SK-N-SH treated with all-trans-retinoic acid at 6 μM for 48 hours (cell line): ENCODE measurements around the gene GH1.
A peak's percentile ranks its signal among the peaks of the same experiment; 100 is the strongest.

Source experiments
- ATAC-seq: fragments of 200-7000 bp; cut with Tn5 transposase; 3 replicates; pipeline ENCODE4 v1.9.1; 2020; ENCODE audit warnings: mild to moderate bottlenecking, moderate library complexity
- ARNTL ChIP-seq: fragments of 450-650 bp; formaldehyde crosslinking; IDR thresholded peaks from 2 replicates; pipeline ENCODE4 v1.5.0; 2020; ENCODE audit warnings: low read depth, mild to moderate bottlenecking, moderate library complexity, borderline replicate concordance
- CSDC2 ChIP-seq: fragments of 250-450 bp; sonication (Bioruptor Pico); IDR thresholded peaks from 2 replicates; pipeline ENCODE4 v1.5.0; 2020; ENCODE audit warnings: mild to moderate bottlenecking, moderate library complexity
- ESRRG ChIP-seq: fragments of 250-450 bp; sonication (Bioruptor Pico); IDR thresholded peaks from 2 replicates; pipeline ENCODE4 v1.6.1; 2021; ENCODE audit warnings: mild to moderate bottlenecking
- GLIS3 ChIP-seq: fragments of 250-450 bp; sonication (Bioruptor Pico); IDR thresholded peaks from 2 replicates; pipeline ENCODE4 v1.5.0; 2020; ENCODE audit warnings: mild to moderate bottlenecking, moderate library complexity
- OSR1 ChIP-seq: fragments of 250-450 bp; sonication (Bioruptor Pico); IDR thresholded peaks from 2 replicates; pipeline ENCODE4 v1.8.0; 2022; ENCODE audit warnings: moderate library complexity, mild to moderate bottlenecking, inconsistent platforms
- PATZ1 ChIP-seq: fragments of 250-450 bp; sonication (Bioruptor Pico); IDR thresholded peaks from 2 replicates; pipeline ENCODE4 v1.8.0; 2020; ENCODE audit warnings: mild to moderate bottlenecking, moderate library complexity, borderline replicate concordance
- PPARA ChIP-seq: fragments of 250-450 bp; sonication (Bioruptor Pico); IDR thresholded peaks from 2 replicates; pipeline ENCODE4 v1.5.0; 2020; ENCODE audit warnings: mild to moderate bottlenecking, borderline replicate concordance
- SNAI2 ChIP-seq: fragments of 250-450 bp; sonication (Bioruptor Pico); IDR thresholded peaks from 2 replicates; pipeline ENCODE4 v1.5.0; 2020; ENCODE audit warnings: mild to moderate bottlenecking, moderate library complexity
- TCF4 ChIP-seq: fragments of 250-450 bp; sonication (Bioruptor Pico); IDR thresholded peaks from 2 replicates; pipeline ENCODE4 v1.8.0; 2021; ENCODE audit warnings: mild to moderate bottlenecking, moderate library complexity, borderline replicate concordance
- TOX ChIP-seq: fragments of 250-450 bp; sonication (Bioruptor Pico); IDR thresholded peaks from 2 replicates; pipeline ENCODE4 v1.8.0; 2021; ENCODE audit warnings: mild to moderate bottlenecking, moderate library complexity, borderline replicate concordance
- ZC3H10 ChIP-seq: fragments of 250-450 bp; sonication (Bioruptor Pico); IDR thresholded peaks from 2 replicates; pipeline ENCODE4 v1.5.1; 2021; ENCODE audit warnings: mild to moderate bottlenecking, moderate library complexity
- ZFP3 ChIP-seq: fragments of 250-450 bp; sonication (Bioruptor Pico); IDR thresholded peaks from 2 replicates; pipeline ENCODE4 v1.5.0; 2020; ENCODE audit warnings: mild to moderate bottlenecking, moderate library complexity
- ZFP30 ChIP-seq: fragments of 450-650 bp; formaldehyde crosslinking; IDR thresholded peaks from 2 replicates; pipeline ENCODE4 v1.5.0; 2022; ENCODE audit warnings: mild to moderate bottlenecking, moderate library complexity
- ZNF565 ChIP-seq: fragments of 450-650 bp; formaldehyde crosslinking; conservative IDR thresholded peaks from 2 replicates; pipeline ENCODE4 v1.5.0; 2020; ENCODE audit warnings: low read depth, mild to moderate bottlenecking, moderate library complexity
- ZNF70 ChIP-seq: fragments of 450-650 bp; formaldehyde crosslinking; IDR thresholded peaks from 2 replicates; pipeline ENCODE4 v1.5.0; 2020; ENCODE audit warnings: mild to moderate bottlenecking, moderate library complexity
- ZNF8 ChIP-seq: fragments of 450-650 bp; formaldehyde crosslinking; IDR thresholded peaks from 2 replicates; pipeline ENCODE4 v1.5.0; 2020; ENCODE audit warnings: mild to moderate bottlenecking, moderate library complexity
- TF ChIP-seq, protein P1 (sequence below): fragments of 250-450 bp; sonication (Bioruptor Pico); IDR thresholded peaks from 2 replicates; pipeline ENCODE4 v1.8.0; 2021; ENCODE audit warnings: low read depth, mild to moderate bottlenecking, moderate library complexity, borderline replicate concordance
- TF ChIP-seq, protein P2 (sequence below): fragments of 250-450 bp; sonication (Bioruptor Pico); IDR thresholded peaks from 2 replicates; pipeline ENCODE4 v1.5.1; 2021; ENCODE audit warnings: mild to moderate bottlenecking, moderate library complexity
- TF ChIP-seq, protein P3 (sequence below): fragments of 250-450 bp; sonication (Bioruptor Pico); IDR thresholded peaks from 2 replicates; pipeline ENCODE4 v1.5.1; 2020; ENCODE audit warnings: low read depth, mild to moderate bottlenecking, moderate library complexity
- TF ChIP-seq, protein P4 (sequence below): fragments of 250-450 bp; sonication (Bioruptor Pico); IDR thresholded peaks from 2 replicates; pipeline ENCODE4 v1.5.0; 2020; ENCODE audit warnings: mild to moderate bottlenecking, moderate library complexity

The GH1 gene

GRCh38 chr17:63947711-63948330 lies 29.2 kb upstream of the GH1 start (continued):
- TF ChIP-seq CSDC2 (CRISPR knock-in tag): no peak

DNA sequence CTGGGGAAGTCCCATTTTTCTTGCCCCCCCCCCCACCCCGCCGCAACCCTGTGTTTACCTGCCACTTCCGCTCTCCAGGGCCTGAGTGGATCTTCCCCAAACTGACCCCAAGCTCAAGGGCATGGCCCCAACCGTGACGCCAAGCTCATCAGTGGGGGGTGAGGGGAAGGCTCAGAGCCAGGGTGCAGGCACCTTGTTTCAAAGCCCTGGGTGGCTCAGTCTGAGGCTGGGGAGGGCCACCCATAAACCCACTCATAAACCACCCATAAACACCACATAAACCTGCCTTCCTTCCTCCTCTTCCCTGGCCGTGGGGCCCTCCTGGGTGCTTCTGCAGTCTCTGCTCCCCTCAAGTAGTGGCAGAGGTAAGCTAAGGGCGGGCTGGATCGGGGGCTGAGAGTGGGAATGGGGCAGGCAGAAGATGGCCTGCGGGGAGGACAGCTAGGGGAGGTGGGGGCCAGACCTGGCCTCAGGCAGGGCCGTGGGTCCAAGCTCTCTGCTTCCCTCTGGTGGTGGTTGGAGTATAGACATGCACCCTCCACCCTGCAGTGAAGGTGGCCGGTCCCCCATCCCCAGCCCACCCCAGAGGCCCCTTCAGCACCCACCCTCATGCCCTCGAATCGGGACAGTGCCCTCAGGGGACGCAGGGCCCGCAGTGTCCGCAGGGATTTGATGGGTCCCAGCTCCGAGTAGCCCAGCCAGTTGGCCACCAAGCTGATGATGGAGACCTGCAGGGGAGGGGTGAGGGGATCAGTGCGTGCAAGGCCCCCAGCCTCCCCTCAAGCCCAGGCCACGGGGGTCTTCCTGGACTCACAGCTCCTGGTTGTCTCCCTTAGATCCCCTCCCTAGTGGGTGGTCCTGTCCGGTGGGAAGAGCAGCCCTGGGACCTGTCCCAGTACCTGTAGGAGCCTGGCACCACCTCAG lies 28.1 kb upstream of the GH1 start:
- TF ChIP-seq ARNTL: no peak
- TF ChIP-seq ZFP30 (CRISPR knock-in tag): no peak
- TF ChIP-seq ZC3H10 (CRISPR knock-in tag): no peak
- TF ChIP-seq, protein P1, sequence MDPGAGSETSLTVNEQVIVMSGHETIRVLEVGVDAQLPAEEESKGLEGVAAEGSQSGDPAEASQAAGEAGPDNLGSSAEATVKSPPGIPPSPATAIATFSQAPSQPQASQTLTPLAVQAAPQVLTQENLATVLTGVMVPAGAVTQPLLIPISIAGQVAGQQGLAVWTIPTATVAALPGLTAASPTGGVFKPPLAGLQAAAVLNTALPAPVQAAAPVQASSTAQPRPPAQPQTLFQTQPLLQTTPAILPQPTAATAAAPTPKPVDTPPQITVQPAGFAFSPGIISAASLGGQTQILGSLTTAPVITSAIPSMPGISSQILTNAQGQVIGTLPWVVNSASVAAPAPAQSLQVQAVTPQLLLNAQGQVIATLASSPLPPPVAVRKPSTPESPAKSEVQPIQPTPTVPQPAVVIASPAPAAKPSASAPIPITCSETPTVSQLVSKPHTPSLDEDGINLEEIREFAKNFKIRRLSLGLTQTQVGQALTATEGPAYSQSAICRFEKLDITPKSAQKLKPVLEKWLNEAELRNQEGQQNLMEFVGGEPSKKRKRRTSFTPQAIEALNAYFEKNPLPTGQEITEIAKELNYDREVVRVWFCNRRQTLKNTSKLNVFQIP (CRISPR knock-in tag): no peak
- no peak for TF ChIP-seq PATZ1
- TF ChIP-seq, protein P2, sequence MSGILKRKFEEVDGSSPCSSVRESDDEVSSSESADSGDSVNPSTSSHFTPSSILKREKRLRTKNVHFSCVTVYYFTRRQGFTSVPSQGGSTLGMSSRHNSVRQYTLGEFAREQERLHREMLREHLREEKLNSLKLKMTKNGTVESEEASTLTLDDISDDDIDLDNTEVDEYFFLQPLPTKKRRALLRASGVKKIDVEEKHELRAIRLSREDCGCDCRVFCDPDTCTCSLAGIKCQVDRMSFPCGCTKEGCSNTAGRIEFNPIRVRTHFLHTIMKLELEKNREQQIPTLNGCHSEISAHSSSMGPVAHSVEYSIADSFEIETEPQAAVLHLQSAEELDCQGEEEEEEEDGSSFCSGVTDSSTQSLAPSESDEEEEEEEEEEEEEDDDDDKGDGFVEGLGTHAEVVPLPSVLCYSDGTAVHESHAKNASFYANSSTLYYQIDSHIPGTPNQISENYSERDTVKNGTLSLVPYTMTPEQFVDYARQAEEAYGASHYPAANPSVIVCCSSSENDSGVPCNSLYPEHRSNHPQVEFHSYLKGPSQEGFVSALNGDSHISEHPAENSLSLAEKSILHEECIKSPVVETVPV: no peak
- TF ChIP-seq TOX: no peak
- TF ChIP-seq ZNF565 (CRISPR knock-in tag): no peak
- no peak for TF ChIP-seq ZNF70 (CRISPR knock-in tag)
- TF ChIP-seq SNAI2 (CRISPR knock-in tag): no peak
- no peak for TF ChIP-seq GLIS3 (CRISPR knock-in tag)
- no peak for TF ChIP-seq TCF4 (CRISPR knock-in tag)
- TF ChIP-seq, protein P3, sequence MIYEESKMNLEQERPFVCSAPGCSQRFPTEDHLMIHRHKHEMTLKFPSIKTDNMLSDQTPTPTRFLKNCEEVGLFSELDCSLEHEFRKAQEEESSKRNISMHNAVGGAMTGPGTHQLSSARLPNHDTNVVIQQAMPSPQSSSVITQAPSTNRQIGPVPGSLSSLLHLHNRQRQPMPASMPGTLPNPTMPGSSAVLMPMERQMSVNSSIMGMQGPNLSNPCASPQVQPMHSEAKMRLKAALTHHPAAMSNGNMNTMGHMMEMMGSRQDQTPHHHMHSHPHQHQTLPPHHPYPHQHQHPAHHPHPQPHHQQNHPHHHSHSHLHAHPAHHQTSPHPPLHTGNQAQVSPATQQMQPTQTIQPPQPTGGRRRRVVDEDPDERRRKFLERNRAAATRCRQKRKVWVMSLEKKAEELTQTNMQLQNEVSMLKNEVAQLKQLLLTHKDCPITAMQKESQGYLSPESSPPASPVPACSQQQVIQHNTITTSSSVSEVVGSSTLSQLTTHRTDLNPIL (CRISPR knock-in tag): no peak
- no peak for TF ChIP-seq ZFP3
- no peak for TF ChIP-seq ESRRG
- TF ChIP-seq PPARA (CRISPR knock-in tag): no peak
- TF ChIP-seq ZNF8 (CRISPR knock-in tag): no peak
- no peak for TF ChIP-seq OSR1 (CRISPR knock-in tag)
- ATAC-seq: peak; percentile 93

DNA sequence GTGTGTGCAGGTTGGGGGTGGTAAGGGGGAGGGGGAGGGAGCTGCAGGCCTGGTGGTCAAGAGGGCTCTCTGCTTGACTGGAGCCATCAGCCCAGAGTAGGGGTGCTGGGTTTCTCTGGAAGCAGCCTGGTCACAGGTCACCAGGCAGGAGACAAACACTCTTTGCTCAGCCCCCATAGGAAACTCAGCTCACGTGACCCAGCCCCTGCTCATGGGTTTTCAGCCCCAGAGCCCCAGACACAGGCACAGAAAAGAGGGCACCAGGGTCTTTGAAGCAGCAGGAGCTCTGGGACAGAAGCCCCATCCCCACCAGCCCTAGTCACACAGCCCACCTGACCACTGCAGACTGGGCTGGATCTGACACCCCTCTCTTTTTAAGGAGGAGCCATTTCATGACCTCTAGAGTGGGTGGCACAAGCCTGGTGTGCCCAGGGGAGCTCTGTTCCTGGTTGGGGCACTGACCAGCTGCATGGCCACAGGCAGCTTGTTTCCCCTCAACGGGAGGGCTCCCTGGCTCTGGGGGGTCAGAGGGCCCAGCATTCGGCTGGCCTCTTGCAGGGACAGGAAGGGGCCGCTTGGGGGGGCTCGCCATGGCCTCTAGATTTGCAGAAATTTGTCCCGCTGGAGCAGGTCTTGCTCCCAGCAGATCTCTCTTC lies 27.3 kb upstream of the GH1 start:
- ATAC-seq: no peak
- TF ChIP-seq ESRRG: no peak
- no peak for TF ChIP-seq GLIS3 (CRISPR knock-in tag)
- no peak for TF ChIP-seq ZFP3
- no peak for TF ChIP-seq CSDC2 (CRISPR knock-in tag)
- TF ChIP-seq ZC3H10 (CRISPR knock-in tag): no peak
- TF ChIP-seq PATZ1: no peak
- TF ChIP-seq, protein P3 (CRISPR knock-in tag): no peak
- TF ChIP-seq ZNF8 (CRISPR knock-in tag): no peak
- TF ChIP-seq, protein P4, sequence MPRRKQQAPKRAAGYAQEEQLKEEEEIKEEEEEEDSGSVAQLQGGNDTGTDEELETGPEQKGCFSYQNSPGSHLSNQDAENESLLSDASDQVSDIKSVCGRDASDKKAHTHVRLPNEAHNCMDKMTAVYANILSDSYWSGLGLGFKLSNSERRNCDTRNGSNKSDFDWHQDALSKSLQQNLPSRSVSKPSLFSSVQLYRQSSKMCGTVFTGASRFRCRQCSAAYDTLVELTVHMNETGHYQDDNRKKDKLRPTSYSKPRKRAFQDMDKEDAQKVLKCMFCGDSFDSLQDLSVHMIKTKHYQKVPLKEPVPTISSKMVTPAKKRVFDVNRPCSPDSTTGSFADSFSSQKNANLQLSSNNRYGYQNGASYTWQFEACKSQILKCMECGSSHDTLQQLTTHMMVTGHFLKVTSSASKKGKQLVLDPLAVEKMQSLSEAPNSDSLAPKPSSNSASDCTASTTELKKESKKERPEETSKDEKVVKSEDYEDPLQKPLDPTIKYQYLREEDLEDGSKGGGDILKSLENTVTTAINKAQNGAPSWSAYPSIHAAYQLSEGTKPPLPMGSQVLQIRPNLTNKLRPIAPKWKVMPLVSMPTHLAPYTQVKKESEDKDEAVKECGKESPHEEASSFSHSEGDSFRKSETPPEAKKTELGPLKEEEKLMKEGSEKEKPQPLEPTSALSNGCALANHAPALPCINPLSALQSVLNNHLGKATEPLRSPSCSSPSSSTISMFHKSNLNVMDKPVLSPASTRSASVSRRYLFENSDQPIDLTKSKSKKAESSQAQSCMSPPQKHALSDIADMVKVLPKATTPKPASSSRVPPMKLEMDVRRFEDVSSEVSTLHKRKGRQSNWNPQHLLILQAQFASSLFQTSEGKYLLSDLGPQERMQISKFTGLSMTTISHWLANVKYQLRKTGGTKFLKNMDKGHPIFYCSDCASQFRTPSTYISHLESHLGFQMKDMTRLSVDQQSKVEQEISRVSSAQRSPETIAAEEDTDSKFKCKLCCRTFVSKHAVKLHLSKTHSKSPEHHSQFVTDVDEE (CRISPR knock-in tag): no peak
- TF ChIP-seq, protein P1 (CRISPR knock-in tag): no peak
- no peak for TF ChIP-seq PPARA (CRISPR knock-in tag)
